DMS153 treated with DMSO at 0.1 percent for 48 hours (cell line): ENCODE measurements around the gene KRT12.
"Not testable (repeated sequence)": the region's sequence is repeated elsewhere in the genome, so short reads cannot be mapped to it uniquely, and the experiment has no call there.

Experiments
- DNase-seq: peaks from one replicate; lab custom pipeline; 2025; ENCODE audit not compliant: unreplicated experiment; lab: John Stamatoyannopoulos, UW

KRT12 gene

DNA sequence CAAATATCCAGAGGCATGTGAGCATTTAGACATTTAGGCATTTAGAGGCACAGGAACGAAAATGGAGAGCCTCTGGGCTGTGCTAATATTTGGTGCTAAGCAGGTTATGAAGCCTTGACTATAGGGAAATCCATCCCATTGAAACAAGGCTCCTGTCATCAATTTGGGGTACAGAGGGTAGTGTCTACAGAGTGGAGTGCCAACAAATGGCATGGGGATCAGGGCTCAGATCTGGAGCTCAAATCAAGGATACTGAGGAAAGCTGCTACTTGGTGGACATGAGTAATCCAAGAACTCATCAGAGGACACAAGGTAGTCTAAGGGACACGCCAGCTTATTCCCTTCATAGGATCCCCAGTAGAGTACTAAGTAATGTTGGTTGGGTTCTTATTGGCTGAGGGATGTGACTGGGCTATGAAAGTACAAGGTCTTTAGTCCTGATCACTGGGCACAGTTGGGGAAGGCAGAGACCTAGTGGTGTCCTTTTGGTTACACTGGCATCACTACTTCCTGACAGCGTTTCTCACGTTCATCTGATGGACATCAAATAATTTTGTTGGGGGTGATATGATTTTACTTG lies 49.8 kb downstream of the KRT12 start:
- DNase-seq, result no peak

DNA sequence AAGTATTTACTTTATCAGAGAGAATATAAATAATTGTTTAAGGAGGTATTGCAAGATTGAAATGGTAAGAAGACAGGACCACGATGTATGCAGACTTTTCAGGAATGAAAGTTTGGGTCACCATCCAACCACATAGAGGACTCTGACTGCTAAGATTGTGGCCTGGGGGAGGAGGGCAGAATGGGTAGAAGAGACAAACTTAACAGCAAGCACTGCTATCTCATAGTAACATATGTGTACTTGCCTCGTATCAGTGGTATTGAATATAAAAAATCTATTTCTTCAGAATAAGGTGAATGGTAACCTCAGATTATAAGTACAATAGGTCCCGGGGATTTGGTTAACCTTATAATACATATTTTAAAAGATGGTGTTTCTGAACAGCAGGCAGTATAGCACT lies 50.5 kb downstream of the KRT12 start:
- DNase-seq, result no peak

DNA sequence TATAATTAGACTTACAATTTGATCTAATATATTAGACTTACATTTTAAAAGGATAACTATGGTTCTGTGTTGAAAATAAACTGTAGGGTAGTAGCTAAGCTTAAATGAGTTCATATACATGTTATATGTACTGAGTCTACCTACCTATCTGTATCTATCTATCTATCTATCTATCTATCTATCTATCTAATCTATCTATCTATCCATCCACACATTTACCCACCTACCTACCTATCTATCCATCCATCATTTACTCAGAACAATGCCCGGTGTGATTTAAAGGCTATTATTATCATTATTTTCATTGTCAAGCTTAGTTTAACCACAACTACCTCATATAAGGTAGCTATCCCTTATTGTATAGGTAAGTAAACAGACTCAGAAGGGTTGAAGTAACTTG lies 51.6 kb downstream of the KRT12 start:
- no peak for DNase-seq

DNA sequence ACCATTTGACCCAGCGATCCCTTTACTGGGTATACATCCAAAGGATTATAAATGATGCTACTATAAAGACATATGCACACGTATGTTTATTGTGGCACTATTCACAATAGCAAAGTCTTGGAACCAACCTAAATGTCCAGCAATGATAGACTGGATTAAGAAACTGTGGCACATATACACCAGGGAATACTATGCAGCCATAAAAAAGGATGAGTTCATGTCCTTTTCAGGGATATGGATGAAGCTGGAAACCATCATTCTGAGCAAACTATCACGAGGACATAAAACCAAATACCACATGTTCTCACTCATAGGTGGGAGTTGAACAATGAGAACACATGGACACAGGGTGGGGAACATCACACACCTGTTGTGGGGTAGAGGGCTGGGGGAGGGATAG lies 52.4 kb downstream of the KRT12 start:
- not testable (repeated sequence) for DNase-seq

DNA sequence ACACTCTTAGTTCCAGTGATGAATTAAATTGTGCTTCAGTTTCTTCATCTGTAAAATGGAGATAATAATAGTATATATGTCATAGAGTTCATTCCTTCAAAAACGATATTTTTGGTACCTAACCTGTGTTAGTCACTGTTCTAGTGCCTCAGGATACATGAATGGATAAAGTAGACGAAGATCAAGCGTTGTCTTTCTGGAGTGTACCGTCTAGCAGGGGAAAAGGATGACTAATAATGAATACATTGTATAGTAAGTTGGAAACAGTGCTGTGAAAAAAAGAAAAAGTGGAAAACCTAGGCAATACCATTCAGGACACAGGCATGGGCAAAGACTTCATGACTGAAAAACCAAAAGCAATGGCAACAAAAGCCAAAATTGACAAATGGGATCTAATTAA lies 53.2 kb downstream of the KRT12 start:
- no peak for DNase-seq

DNA sequence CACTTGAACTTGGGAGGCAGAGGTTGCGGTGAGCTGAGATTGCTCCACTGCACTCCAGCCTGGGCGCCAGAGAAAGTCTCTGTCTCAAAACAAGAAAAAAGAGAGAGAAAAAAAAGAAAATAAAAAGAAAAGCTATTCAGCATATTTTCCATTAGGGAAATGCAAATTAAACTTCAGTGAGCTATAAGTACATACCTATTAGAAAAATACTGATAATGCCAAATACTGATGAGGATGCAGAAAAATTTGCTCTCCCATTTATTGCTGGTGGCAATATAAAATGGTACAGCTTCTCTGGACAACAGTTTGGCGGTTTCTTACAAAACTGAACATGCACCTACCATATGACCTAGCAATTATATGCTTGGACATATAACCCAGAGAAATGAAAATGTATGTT lies 54.4 kb downstream of the KRT12 start:
- no peak for DNase-seq
